Heart left ventricle (tissue), 16 donors: ENCODE results near the gene PPWD1. TPM values are rescaled to one million over a fixed set of nuclear protein-coding genes. Genes with fewer than 3 reads are reported as not detected.
A peak's percentile ranks its signal among the peaks of the same experiment; 100 is the strongest.
"Not testable (repeated sequence)": the region's sequence is repeated elsewhere in the genome, so short reads cannot be mapped to it uniquely, and the experiment has no call there.

Experiments
- ATAC-seq, 4 donors: fragments of 200-7000 bp; cut with Tn5 transposase; one replicate each; pipeline ENCODE4 v1.9.1; 2020 to 2022; ENCODE audit warnings: moderate library complexity in 4 of 4, mild to moderate bottlenecking in 3 of 4, moderate number of reproducible peaks in 1 of 4
- DNase-seq, 5 donors: peaks; one replicate each; pipeline ENCODE4 v3.0.0-alpha.2; 2020
- H3K27ac ChIP-seq, 12 donors: fragments of 200-600 bp; sonication (generic) in 4 of 12; one replicate each; pipeline versions ENCODE4 v1.5.0 to v1.8.0; 2016 to 2022; ENCODE audit warnings: mild to moderate bottlenecking in 2 of 12
- H3K27me3 ChIP-seq, 9 donors: fragments of 200-600 bp; sonication (generic) in 2 of 9; one replicate each; pipeline versions ENCODE4 v1.5.1 to v1.8.0; 2016 to 2022; ENCODE audit warnings: mild to moderate bottlenecking in 3 of 9
- H3K36me3 ChIP-seq, 9 donors: fragments of 200-600 bp; sonication (generic) in 2 of 9; one replicate each; pipeline versions ENCODE4 v1.5.0 to v1.8.0; 2018 to 2022; ENCODE audit warnings: mild to moderate bottlenecking in 2 of 9
- H3K4me1 ChIP-seq, 12 donors: fragments of 200-600 bp; sonication (generic) in 4 of 12; one replicate each; pipeline versions ENCODE4 v1.5.0 to v1.8.0; 2016 to 2022; ENCODE audit warnings: mild to moderate bottlenecking in 3 of 12
- H3K4me3 ChIP-seq, 12 donors: fragments of 200-600 bp; sonication (generic) in 4 of 12; one replicate each; pipeline versions ENCODE4 v1.5.0 to v1.8.0; 2017 to 2022; ENCODE audit warnings: mild to moderate bottlenecking in 9 of 12, moderate library complexity in 4 of 12
- H3K9me3 ChIP-seq, 12 donors: fragments of 200-600 bp; sonication (generic) in 4 of 12; one replicate each; pipeline versions ENCODE4 v1.5.0 to v1.8.0; 2016 to 2022; ENCODE audit warnings: mild to moderate bottlenecking in 1 of 12
- POLR2A ChIP-seq, 2 donors: fragments of 450-650 bp; IDR thresholded peaks; one replicate each; pipeline ENCODE4 v1.6.1; 2017; ENCODE audit warnings: antibody characterized with exemption in 2 of 2, mild to moderate bottlenecking in 2 of 2, moderate library complexity in 2 of 2
- WGBS, 4 donors: extraction: QIAGEN DNeasy Blood & Tissue Kit in 2 of 4; methylation state at CpG; one replicate each; pipeline versions ENCODE4 v1.1.5 to v1.1.7; 2013 to 2018; 5-methylcytosine and 5-hydroxymethylcytosine counted together
- intact Hi-C, 10 donors: fragments of 100-400 bp; cut with DNase I; formaldehyde crosslinking; loops; one replicate each; pipeline versions ENCODE4 v1.11.1 to v1.14.2; 2022
- polyA plus RNA-seq, 2 donors: library from polyadenylated mRNA; stranded (reverse); fragments of 200-250 nt; gene quantifications; one replicate each; pipeline ENCODE4 v1.2.3, GENCODE V29; 2013
- total RNA-seq, 9 donors: library from RNA; depleted of rRNA in 2 of 9; stranded (reverse); fragments of >200 nt in 2 of 9; fragmentation: NEBNext Ultra II Directional in 3 of 9; extraction: Animal tissue kit (Norgen Biotek cat#: 25700) in 3 of 9; gene quantifications; one replicate each; pipeline versions ENCODE4 v1.1.0 to v1.2.4, GENCODE V29; 2016 to 2023
- TF ChIP-seq, protein P1 (sequence below), 12 donors: fragments of 200-600 bp; sonication (generic) in 4 of 12; IDR thresholded peaks; one replicate each; pipeline versions ENCODE4 v1.5.0 to v1.8.0; 2018 to 2022; ENCODE audit warnings: antibody characterized with exemption in 12 of 12, mild to moderate bottlenecking in 5 of 12
- donor health status: ischemic (EF 13 %, LVEDD 7.1; RV severe dilation, severe dysfunction).
- donor health status: healthy with polysubstance abuse.
- donor health status: DM: no; HTN: yes; CAD: no.
- donor health status: DM: no; HTN: no; CAD: no.
- donor health status: ischemic (EF 25% LVEDD 6.9; RV normal size, moderate dysfunction).
- donor health status: ischemic (EF 25% LVEDD 5.7; RV mildly dilated, moderate dysfunction).
- donor health status: healthy.
- donor health status: DM: yes; HTN: yes; CAD: no.
- donor health status: ischemic (EF 35%, LVEDD 5.7; RV mildly dilated, moderate dysfunction).
- donor health status: nonischemic (EF 11% LVEDD 7.7; RV severe dilation, severe dysfunction).
- donor health status: DM: yes; HTN: yes; CAD: no.
- donor health status: PGD.
- donor health status: ischemic (EF 29% LVEDD 5.4; RV normal size, mild dysfunction).
- donor health status: nonischemic (EF 23%, LVEDD 6.1; RV moderate dilation, normal function).

Gene PPWD1
- total and polyA plus RNA-seq, 11 donors = 10.0 to 20.1 (median 16.0) TPM

DNA sequence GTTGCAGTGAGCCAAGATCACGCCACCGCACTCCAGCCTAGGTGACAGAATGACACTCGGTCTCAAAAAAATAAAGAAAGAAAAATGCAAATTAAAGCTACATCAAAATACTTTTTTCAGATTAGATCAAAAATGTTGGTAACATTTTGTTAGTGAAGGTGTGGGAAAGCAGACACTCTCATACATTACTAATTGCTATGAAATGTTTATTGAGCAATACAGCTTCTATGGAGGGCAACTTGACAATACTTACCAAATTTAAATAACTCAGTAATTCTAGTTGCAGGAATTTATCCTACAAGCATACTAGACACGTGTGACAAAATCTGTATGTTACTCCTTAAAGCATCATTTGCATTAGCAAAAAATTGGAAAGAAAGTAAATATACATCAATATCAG, 56.9 kb downstream of the PPWD1 start:
- Histone ChIP-seq H3K27ac (no peak overlapping the region), H3K4me3 (no peak overlapping the region), H3K36me3 (peaks cover 0 to 34% (median 19%) of the 10 kb centered on the region in 9 donors), H3K9me3 (no peaks in the 10 kb centered on the region), H3K27me3 (no peaks in the 10 kb centered on the region), H3K4me1 (peaks cover 0 to 40% (median 19%) of the 10 kb centered on the region in 12 donors)
- WGBS, 4 donors = 89 to 95% (median 91%) methylated on average over 4 of the region's 4 CpGs
- intact Hi-C loops = no loop called here
- TF ChIP-seq, protein P1, sequence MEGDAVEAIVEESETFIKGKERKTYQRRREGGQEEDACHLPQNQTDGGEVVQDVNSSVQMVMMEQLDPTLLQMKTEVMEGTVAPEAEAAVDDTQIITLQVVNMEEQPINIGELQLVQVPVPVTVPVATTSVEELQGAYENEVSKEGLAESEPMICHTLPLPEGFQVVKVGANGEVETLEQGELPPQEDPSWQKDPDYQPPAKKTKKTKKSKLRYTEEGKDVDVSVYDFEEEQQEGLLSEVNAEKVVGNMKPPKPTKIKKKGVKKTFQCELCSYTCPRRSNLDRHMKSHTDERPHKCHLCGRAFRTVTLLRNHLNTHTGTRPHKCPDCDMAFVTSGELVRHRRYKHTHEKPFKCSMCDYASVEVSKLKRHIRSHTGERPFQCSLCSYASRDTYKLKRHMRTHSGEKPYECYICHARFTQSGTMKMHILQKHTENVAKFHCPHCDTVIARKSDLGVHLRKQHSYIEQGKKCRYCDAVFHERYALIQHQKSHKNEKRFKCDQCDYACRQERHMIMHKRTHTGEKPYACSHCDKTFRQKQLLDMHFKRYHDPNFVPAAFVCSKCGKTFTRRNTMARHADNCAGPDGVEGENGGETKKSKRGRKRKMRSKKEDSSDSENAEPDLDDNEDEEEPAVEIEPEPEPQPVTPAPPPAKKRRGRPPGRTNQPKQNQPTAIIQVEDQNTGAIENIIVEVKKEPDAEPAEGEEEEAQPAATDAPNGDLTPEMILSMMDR (IDR thresholded peaks at IDR 0.05) = no peak
- TF ChIP-seq POLR2A (IDR thresholded peaks at IDR 0.05) = no peak
- no peak for DNase-seq
- no peak for ATAC-seq

DNA sequence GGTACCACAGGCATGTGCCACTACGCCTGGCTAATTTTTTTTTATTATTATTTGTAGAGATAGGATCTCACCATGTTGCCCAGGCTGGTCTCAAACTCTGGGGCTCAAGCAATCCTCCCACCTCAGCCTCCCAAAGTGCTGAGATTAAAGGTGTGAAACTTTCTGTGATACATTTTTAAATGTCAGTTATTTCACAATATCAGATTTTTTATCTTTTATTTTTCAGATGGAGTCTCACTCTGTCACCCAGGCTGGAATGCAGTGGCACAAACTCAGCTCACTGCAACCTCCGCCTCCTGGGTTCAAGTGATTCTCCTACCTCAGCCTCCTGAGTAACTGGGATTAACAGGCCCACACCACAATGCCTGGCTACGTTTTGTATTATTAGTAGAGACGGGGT, 58.9 kb downstream of the PPWD1 start:
- Histone ChIP-seq H3K4me3 (peak overlapping the region in 1 of 12 donors; percentile 76), H3K4me1 (peaks cover 0 to 48% (median 29%) of the 10 kb centered on the region in 12 donors), H3K36me3 (peaks cover 0 to 15% (median 1%) of the 10 kb centered on the region in 9 donors)
- ATAC-seq, H3K27me3 ChIP-seq, intact Hi-C loops, DNase-seq, H3K9me3 ChIP-seq, H3K27ac ChIP-seq: not testable (repeated sequence)
- WGBS, 4 donors = 77 to 84% (median 82%) methylated on average over 4 of the region's 4 CpGs

DNA sequence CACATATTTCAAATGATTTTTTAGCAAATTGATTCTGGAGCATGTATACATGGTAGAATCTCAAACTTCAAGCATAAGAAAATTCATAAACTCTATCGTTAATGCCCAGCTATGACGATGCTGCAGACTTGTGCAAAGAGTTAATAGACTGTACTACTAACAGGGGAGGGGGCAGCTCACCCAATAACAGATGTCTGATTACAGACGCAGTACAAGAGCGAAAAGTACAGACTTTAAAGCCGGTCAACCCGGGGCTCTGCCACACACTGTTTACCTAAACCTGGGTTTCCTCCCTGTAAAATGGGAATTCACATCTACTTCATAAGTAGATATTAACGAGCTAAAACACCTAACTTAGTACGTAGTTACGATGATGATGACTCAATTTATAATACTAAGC, 60.4 kb downstream of the PPWD1 start:
- no peak for TF ChIP-seq POLR2A (IDR thresholded peaks at IDR 0.05)
- TF ChIP-seq, protein P1 (IDR thresholded peaks at IDR 0.05) = no peak
- intact Hi-C loops = no loop called here
- no peak for DNase-seq
- Histone ChIP-seq H3K36me3 (peaks cover 0 to 6% (median under 1%) of the 10 kb centered on the region in 9 donors), H3K27ac (peak overlapping the region in 11 of 12 donors; percentile 65 to 94 (median 91)), H3K9me3 (no peaks in the 10 kb centered on the region), H3K4me3 (peak overlapping the region; percentile 60 to 96 (median 76)), H3K27me3 (no peaks in the 10 kb centered on the region), H3K4me1 (peaks cover 0 to 42% (median 29%) of the 10 kb centered on the region in 12 donors)
- WGBS, 4 donors = 4 to 8% (median 5%) methylated on average over 9 of the region's 9 CpGs
- no peak for ATAC-seq

DNA sequence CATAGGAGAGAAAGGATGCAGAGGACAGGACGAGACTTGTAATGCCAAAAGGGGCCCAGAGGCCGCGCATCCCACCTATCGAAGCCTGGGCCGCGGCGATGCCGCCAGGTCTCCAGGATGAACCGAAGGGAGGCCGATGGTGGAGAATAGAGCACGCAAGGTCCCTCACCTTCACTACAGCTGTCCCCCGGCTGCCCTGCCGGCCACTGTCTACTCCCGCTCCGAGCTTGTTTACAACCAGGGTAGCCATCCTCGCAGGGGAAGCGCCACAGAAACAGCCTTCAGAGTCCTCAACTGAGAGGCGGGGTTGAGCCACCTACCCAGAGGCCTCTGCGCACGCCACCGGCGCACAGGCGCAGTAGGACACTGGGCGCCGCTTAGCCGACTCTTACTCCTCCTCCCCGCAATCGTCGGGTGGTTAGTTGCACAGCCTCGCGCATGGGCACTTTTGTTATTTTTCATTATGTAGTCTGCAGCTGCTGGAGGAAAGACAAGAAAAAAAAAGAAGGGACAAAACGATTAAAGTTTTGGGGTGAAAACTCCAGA, 61.0 kb downstream of the PPWD1 start, which contains the start of gene TRIM23:
TRIM23 (minus strand) TSS at position 309 of the 546 bp plus-strand sequence; CDS start at position 250, 59 bp downstream.
- Histone ChIP-seq H3K9me3 (no peaks in the 10 kb centered on the region), H3K4me3 (peak within 1 kb of the TSS; percentile 60 to 96 (median 76)), H3K36me3 (peaks cover 0 to 12% (median 7%) of the 10 kb centered on the region in 9 donors), H3K27ac (peak within 1 kb of the TSS; percentile 65 to 94 (median 91)), H3K27me3 (no peaks in the 10 kb centered on the region), H3K4me1 (peaks cover 0 to 37% (median 29%) of the 10 kb centered on the region in 12 donors)
- TF ChIP-seq, protein P1 (IDR thresholded peaks at IDR 0.05) = no peak
- peak in 1 of 2 donors; percentile 40 for TF ChIP-seq POLR2A (IDR thresholded peaks at IDR 0.05)
- ATAC-seq (peak; percentile 98 to 99 (median 99)), DNase-seq (peak; percentile 93 to 95 (median 94))
- intact Hi-C loops = no loop called here
- whole genome bisulfite sequencing, 4 donors = 0 to 1% (median 0%) methylated on average over 23 to 32 of the region's 32 CpGs
